KOPT-K1 (cell line): ENCODE data around the gene CD4.

Experiments used
- H3K27ac ChIP-seq: fragments of 200-600 bp; sonication (generic); 2 replicates; pipeline ENCODE4 v1.5.1; 2016; ENCODE audit warnings: antibody characterized with exemption, mild to moderate bottlenecking, low read depth, low read length; ENCODE audit not compliant: poor library complexity, severe bottlenecking
- H3K36me3 ChIP-seq: fragments of 200-600 bp; sonication (generic); 2 replicates; pipeline ENCODE4 v1.5.1; 2017; ENCODE audit warnings: antibody characterized with exemption, mild to moderate bottlenecking, low read length, moderate library complexity; ENCODE audit not compliant: insufficient read depth
- H3K9me3 ChIP-seq: fragments of 200-600 bp; sonication (generic); 2 replicates; pipeline ENCODE4 v1.5.1; 2017; ENCODE audit warnings: antibody characterized with exemption, low read length, mild to moderate bottlenecking; ENCODE audit not compliant: insufficient read depth, poor library complexity, severe bottlenecking

The CD4 gene

GRCh38 chr12:6780573-6780972 lies 8.8 kb upstream of the CD4 start:
- Histone ChIP-seq H3K9me3 (no peaks in the 10 kb centered on the region), H3K36me3 (no peaks in the 10 kb centered on the region), H3K27ac (peak overlapping the region; percentile 34)

- Histone ChIP-seq H3K36me3 (no peaks in the 10 kb centered on the region), H3K27ac (peak overlapping the region; percentile 97), H3K9me3 (no peaks in the 10 kb centered on the region)
Measured at GRCh38 chr12:6782119-6782518, 7.2 kb upstream of the CD4 start.

GRCh38 chr12:6782850-6783566 lies 6.3 kb upstream of the CD4 start:
- Histone ChIP-seq H3K27ac (peak overlapping the region; percentile 97), H3K36me3 (no peaks in the 10 kb centered on the region), H3K9me3 (no peaks in the 10 kb centered on the region)

GRCh38 chr12:6783828-6784227 lies 5.5 kb upstream of the CD4 start:
- Histone ChIP-seq H3K36me3 (no peaks in the 10 kb centered on the region), H3K27ac (peak overlapping the region; percentile 97), H3K9me3 (no peaks in the 10 kb centered on the region)

- Histone ChIP-seq H3K27ac (peak overlapping the region; percentile 97), H3K36me3 (no peaks in the 10 kb centered on the region), H3K9me3 (no peaks in the 10 kb centered on the region)
Measured at GRCh38 chr12:6784296-6784695, 5.0 kb upstream of the CD4 start.

- Histone ChIP-seq H3K36me3 (no peaks in the 10 kb centered on the region), H3K9me3 (no peaks in the 10 kb centered on the region), H3K27ac (peak overlapping the region; percentile 97)
Measured at GRCh38 chr12:6784761-6785160, 4.6 kb upstream of the CD4 start.

- no peaks in the 10 kb centered on the region for H3K36me3 ChIP-seq
- peak overlapping the region; percentile 62 for H3K27ac ChIP-seq
- no peaks in the 10 kb centered on the region for H3K9me3 ChIP-seq
Measured at GRCh38 chr12:6786416-6787094, 2.8 kb upstream of the CD4 start.

GRCh38 chr12:6787309-6787708 lies 2.0 kb upstream of the CD4 start:
- Histone ChIP-seq H3K9me3 (no peaks in the 10 kb centered on the region), H3K27ac (peak overlapping the region; percentile 62), H3K36me3 (no peaks in the 10 kb centered on the region)

- Histone ChIP-seq H3K27ac (no peak overlapping the region), H3K9me3 (no peaks in the 10 kb centered on the region), H3K36me3 (no peaks in the 10 kb centered on the region)
Measured at GRCh38 chr12:6790496-6791150, 1.3 kb downstream of the CD4 start.

GRCh38 chr12:6791931-6792520 lies 2.7 kb downstream of the CD4 start:
- Histone ChIP-seq H3K27ac (no peak overlapping the region), H3K36me3 (no peaks in the 10 kb centered on the region)

GRCh38 chr12:6792522-6793201 lies 3.3 kb downstream of the CD4 start:
- Histone ChIP-seq H3K27ac (no peak overlapping the region), H3K9me3 (no peaks in the 10 kb centered on the region)

More at GRCh38 chr12:6791931-6792520, 2.7 kb downstream of the CD4 start:
- H3K9me3 ChIP-seq, result no peaks in the 10 kb centered on the region

GRCh38 chr12:6795088-6795487 lies 5.8 kb downstream of the CD4 start:
- no peak overlapping the region for H3K27ac ChIP-seq
- H3K36me3 ChIP-seq, result no peaks in the 10 kb centered on the region
- H3K9me3 ChIP-seq, result no peaks in the 10 kb centered on the region

More at GRCh38 chr12:6792522-6793201, 3.3 kb downstream of the CD4 start:
- H3K36me3 ChIP-seq, result no peaks in the 10 kb centered on the region

GRCh38 chr12:6796576-6796975 lies 7.2 kb downstream of the CD4 start:
- Histone ChIP-seq H3K36me3 (no peaks in the 10 kb centered on the region), H3K9me3 (no peaks in the 10 kb centered on the region), H3K27ac (no peak overlapping the region)

- no peak overlapping the region for H3K27ac ChIP-seq
- H3K36me3 ChIP-seq, result no peaks in the 10 kb centered on the region; the same call in 1 of the 2 replicates
- H3K9me3 ChIP-seq, result no peaks in the 10 kb centered on the region
Measured at GRCh38 chr12:6799147-6799546, 9.8 kb downstream of the CD4 start.

GRCh38 chr12:6807170-6807569 lies 17.8 kb downstream of the CD4 start:
- Histone ChIP-seq H3K27ac (no peak overlapping the region), H3K9me3 (no peaks in the 10 kb centered on the region), H3K36me3 (no peaks in the 10 kb centered on the region; the same call in 1 of the 2 replicates)
